T-helper 17 cell (primary cell): ENCODE results near the gene PANK2. TPM values are rescaled to one million over a fixed set of nuclear protein-coding genes. Genes with fewer than 3 reads are reported as not detected.
"Not testable (repeated sequence)": the region's sequence is repeated elsewhere in the genome, so short reads cannot be mapped to it uniquely, and the experiment has no call there.

Source experiments
- ATAC-seq: fragments of 150-1000 bp; cut with Tn5 transposase; 2 replicates; pipeline ENCODE4 v1.10.0; 2021; ENCODE audit warnings: mild to moderate bottlenecking, moderate library complexity
- DNase-seq, 3 donors: peaks; one replicate each; pipeline versions ENCODE4 v3.0.0 to v3.0.0-alpha.2; 2020 to 2021
- H3K9me3 ChIP-seq: one replicate; pipeline ENCODE4 v1.7.0; 2013; ENCODE audit warnings: low read length, mild to moderate bottlenecking; ENCODE audit not compliant: control insufficient read depth, poor library complexity, severe bottlenecking
- H3K27ac Mint-ChIP-seq: one replicate; pipeline ENCODE4 v1.8.0; 2022; ENCODE audit warnings: mild to moderate bottlenecking, moderate library complexity, mixed read lengths
- H3K27me3 Mint-ChIP-seq: one replicate; pipeline ENCODE4 v1.8.0; 2022; ENCODE audit warnings: mixed read lengths
- H3K36me3 Mint-ChIP-seq: one replicate; pipeline ENCODE4 v1.8.0; 2022; ENCODE audit warnings: low read depth, mixed read lengths
- H3K4me1 Mint-ChIP-seq: one replicate; pipeline ENCODE4 v1.8.0; 2022; ENCODE audit warnings: mild to moderate bottlenecking, mixed read lengths
- H3K4me3 Mint-ChIP-seq: one replicate; pipeline ENCODE4 v1.8.0; 2022; ENCODE audit warnings: mild to moderate bottlenecking, moderate library complexity, mixed read lengths
- total RNA-seq, 4 donors: library from RNA in 2 of 4; stranded (reverse) in 2 of 4; gene quantifications; one replicate each; pipeline ENCODE4 v1.2.3 and lab custom pipeline; 2022 to 2026

PANK2 gene
- total RNA-seq, 2 donors from 2014 or later, result 47.2 to 53.0 TPM

DNA sequence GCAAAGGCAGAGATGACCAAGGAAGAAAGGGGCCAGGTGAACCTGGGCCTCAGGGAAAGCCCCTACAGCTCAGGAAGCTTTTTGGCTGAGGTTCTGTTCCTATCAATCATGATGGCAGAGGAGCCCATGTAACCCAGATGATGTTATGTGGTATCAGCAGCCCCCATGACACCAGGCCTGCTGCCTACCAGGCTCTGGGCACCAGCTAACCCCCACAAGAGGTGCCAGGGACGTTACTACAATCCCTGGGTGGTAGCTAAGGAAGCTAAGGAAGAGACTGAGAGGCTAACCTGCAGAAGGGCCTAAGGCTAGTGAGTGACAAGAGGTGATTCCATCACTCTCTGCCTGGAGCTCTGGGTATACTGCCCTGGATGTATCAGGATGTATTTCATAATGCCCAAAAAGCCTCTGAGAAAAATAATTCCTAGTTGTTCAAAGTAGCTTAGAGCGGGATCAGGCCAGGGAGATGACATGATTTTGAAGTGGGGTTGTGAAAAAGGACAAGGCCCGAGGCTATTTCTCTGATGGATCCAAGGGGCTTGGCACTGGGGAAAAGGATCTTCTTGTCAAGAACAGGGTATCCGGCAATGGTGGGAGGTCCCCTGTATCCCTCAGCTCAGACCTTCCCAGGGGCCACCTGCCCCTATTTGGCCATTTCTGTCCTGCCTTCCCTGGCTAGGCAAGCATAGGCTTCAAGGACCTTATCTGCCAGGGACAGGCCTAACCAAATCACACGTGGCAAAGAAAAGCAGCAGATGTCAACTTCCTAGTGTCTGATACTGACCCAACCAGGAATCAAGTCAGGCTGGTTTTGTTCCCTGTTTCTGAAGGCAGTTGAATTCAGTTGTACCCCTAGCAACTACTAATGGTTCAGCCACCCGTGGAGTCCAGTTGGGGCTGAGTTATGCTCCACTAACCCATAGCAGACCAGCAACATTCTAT lies 41.3 kb downstream of the PANK2 start:
- Mint-ChIP-seq H3K27me3 (no peaks in the 10 kb centered on the region), H3K4me1 (peaks cover 25% of the 10 kb centered on the region), H3K27ac (peak overlapping the region; percentile 86), H3K36me3 (peaks cover 2% of the 10 kb centered on the region), H3K4me3 (no peak overlapping the region)
- ATAC-seq (no peak), DNase-seq (no peak)
- H3K9me3 ChIP-seq, result no peaks in the 10 kb centered on the region

DNA sequence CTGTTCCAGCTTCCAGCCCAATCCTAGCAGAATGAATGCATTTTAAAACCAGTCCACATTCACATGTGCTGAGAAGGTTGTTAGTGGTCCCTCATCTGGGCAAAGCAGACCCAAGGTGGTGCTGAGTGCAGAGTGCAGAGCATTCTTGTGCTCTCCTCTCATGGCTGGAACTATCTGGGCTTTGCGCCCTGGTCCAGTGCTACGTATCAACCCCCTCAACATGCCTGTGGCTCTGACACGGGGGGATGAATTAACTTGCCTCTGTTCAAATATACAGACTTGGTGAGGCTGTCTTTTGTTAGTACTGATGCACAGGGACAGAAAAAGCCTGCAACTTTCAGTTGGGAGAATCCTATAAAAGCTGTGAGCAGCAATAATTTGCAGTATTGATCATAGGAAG lies 42.5 kb downstream of the PANK2 start:
- ATAC-seq (no peak), DNase-seq (no peak)
- Mint-ChIP-seq H3K36me3 (peaks cover 2% of the 10 kb centered on the region), H3K27me3 (no peaks in the 10 kb centered on the region), H3K27ac (peak overlapping the region; percentile 86), H3K4me1 (peaks cover 18% of the 10 kb centered on the region), H3K4me3 (no peak overlapping the region)
- no peaks in the 10 kb centered on the region for H3K9me3 ChIP-seq

DNA sequence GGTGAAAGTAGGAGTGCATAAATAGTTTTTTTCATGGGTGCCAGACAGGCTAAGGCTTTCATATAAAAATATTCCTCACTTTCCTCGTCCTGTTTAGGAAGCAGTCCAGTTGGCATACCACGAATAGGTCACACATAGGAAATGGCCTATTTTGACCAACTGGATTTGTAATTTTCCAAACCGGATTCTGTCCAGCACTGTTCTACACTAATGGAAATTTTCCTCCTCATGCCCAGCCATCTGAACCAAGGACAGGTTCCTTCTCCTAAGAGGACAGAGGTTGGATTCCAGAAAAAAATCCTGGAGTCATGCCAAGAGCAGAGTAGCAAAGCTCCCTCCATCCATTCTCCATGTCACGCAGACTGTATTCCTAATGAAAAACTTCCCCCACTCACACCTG lies 43.1 kb downstream of the PANK2 start:
- Mint-ChIP-seq H3K27ac (peak overlapping the region; percentile 97), H3K4me1 (peaks cover 14% of the 10 kb centered on the region), H3K36me3 (peaks cover 2% of the 10 kb centered on the region), H3K27me3 (no peaks in the 10 kb centered on the region), H3K4me3 (peak overlapping the region; percentile 84)
- no peak for ATAC-seq
- DNase-seq, result no peak
- H3K9me3 ChIP-seq, result no peaks in the 10 kb centered on the region

DNA sequence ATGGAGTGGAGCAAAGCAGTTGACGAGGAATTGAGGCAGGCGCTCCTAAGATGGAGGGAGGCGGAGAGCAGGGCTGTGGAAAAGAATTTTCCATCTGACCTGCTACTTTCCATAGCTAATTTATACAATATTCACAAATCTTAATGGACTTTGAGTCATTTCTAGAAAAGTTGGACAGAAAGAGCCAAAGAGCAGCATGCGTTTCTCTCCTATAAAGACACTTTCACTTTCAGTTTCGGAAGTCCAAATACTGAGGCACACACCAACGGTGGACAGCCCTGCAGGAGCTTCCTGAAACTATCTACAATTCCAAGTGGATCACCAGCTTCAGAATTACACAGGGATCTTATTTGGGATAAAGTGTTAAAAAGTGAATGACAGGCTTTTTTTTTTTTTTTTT lies 43.5 kb downstream of the PANK2 start:
- no peaks in the 10 kb centered on the region for H3K9me3 ChIP-seq
- Mint-ChIP-seq H3K36me3 (peaks cover 2% of the 10 kb centered on the region), H3K27me3 (no peaks in the 10 kb centered on the region), H3K27ac (peak overlapping the region; percentile 97), H3K4me3 (peak overlapping the region; percentile 84), H3K4me1 (peaks cover 14% of the 10 kb centered on the region)
- ATAC-seq (no peak), DNase-seq (no peak)

DNA sequence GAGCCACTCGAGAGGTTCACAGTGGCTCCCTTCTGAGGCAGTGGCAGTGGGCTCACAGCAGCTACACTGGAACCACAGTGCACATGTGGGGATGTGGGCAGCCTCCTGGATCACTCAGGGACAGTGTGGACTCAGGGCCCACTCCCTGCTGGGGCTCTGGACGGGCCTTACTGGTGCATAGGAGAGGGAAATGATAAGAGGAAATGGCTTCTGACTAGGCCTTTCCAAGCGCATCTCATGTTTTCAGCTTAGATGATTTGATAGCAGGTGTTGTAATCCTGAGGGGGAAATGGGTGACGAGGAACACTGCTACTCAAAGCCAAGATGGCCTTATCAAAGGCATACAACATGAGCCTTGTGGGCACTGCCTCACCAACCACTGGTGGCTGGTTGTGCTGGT lies 44.0 kb downstream of the PANK2 start:
- Mint-ChIP-seq H3K4me1 (peaks cover 11% of the 10 kb centered on the region), H3K4me3 (peak overlapping the region; percentile 84), H3K27ac (peak overlapping the region; percentile 97), H3K27me3 (no peaks in the 10 kb centered on the region), H3K36me3 (peaks cover 2% of the 10 kb centered on the region)
- peak; percentile 21 for ATAC-seq
- no peak for DNase-seq
- no peaks in the 10 kb centered on the region for H3K9me3 ChIP-seq

DNA sequence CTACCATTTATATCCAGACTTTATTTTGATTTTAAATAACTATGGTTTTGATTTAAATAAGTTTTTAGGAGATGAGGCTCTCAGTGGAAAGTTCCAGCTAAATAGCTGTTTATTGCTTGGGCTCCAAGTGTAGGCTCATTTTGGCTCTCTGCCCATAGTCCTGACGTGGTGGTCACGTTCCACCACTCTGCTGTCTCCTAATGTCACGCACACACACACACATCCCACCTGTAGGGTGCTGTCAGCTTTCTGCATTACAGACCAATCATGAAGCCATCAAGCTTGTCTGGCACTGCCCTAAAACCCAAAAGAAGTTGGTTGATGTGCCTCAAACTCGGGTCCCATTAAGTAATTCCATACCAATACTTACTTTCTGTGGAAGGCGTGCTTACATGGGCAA lies 45.4 kb downstream of the PANK2 start:
- Mint-ChIP-seq H3K27me3 (no peaks in the 10 kb centered on the region), H3K27ac (no peak overlapping the region), H3K36me3 (peaks cover 2% of the 10 kb centered on the region), H3K4me3 (no peak overlapping the region), H3K4me1 (peaks cover 10% of the 10 kb centered on the region)
- DNase-seq, result no peak
- ATAC-seq, result no peak
- H3K9me3 ChIP-seq, result peaks cover 3% of the 10 kb centered on the region

DNA sequence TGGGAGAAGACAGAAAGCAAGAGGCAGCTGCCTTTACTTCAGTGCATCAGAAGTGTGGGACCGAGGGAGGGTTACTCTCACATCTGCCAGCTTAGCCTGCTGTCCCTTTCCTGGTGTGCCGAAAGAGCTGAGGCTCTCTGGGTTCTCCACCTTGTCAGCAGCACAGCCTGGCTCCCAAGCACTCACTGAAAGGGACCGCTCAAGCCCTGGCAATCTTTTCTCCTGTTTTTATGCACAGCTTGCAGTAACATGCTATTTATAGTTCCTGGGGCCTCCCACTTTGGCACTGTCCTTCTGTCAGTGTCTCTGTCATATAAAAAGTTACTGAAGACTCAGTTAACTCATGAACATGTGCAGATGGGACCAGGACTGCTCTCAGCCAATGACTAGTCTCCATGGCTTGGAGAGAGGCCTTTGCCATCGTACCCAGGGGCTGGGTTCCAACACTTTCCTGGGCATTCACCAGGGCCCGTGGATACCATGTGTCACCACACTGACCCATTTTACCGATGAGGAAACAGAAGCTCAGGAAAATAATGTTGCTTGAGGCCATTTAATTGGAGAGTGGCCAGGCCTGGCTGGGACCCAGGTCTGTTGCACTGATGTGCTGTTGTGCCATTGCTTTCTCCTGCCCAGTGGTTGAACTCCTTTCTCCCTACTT lies 46.2 kb downstream of the PANK2 start:
- H3K27me3 Mint-ChIP-seq, result no peaks in the 10 kb centered on the region
- no peak for DNase-seq
- no peak overlapping the region for H3K4me3 Mint-ChIP-seq
- peaks cover 5% of the 10 kb centered on the region for H3K36me3 Mint-ChIP-seq
- peak overlapping the region; percentile 5 for H3K27ac Mint-ChIP-seq
- ATAC-seq, result no peak
- H3K9me3 ChIP-seq, result peaks cover 3% of the 10 kb centered on the region
- H3K4me1 Mint-ChIP-seq, result peaks cover 10% of the 10 kb centered on the region

DNA sequence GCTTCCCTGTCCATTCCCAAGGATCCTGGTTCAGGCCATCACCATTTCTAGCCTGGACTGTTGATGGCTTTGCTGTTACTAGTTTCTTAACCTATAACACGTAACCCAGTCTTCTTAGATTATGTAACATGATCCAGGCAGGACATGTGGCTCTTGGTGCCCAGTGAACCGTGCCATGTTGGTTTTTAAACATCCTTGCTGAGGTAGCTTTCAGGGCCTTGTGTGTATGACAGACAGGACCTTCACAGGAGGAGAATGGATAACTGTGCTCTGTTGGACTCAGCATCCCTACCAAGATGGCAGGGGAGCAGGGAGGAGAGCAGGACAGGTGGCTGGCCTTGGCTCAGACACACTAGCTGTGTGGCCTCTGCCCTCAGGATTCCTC lies 46.8 kb downstream of the PANK2 start:
- ATAC-seq (no peak), DNase-seq (no peak)
- H3K9me3 ChIP-seq, result peaks cover 3% of the 10 kb centered on the region
- no peak overlapping the region for H3K4me3 Mint-ChIP-seq
- H3K36me3 Mint-ChIP-seq, result peaks cover 7% of the 10 kb centered on the region
- no peaks in the 10 kb centered on the region for H3K27me3 Mint-ChIP-seq
- H3K4me1 Mint-ChIP-seq, result peaks cover 10% of the 10 kb centered on the region
- peak overlapping the region; percentile 5 for H3K27ac Mint-ChIP-seq

DNA sequence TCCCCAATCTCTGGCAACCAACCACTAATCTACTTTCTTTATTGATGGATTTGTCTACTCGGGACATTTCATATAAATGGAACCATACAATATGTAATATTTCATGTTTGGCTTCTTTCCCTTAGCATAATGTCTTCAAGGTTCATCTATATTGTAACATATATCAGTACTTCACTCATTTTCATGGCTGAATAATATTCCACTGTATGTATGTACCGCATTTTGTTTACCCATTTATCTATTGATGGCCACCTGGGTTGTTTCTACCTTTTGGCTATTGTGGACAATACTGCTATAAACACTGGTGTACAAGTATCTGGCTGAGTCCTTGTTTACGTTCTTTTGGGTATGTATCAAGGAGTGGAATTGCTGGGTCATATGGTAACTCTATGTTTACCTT lies 48.4 kb downstream of the PANK2 start:
- H3K27ac Mint-ChIP-seq, result no peak overlapping the region
- no peaks in the 10 kb centered on the region for H3K27me3 Mint-ChIP-seq
- no peak overlapping the region for H3K4me3 Mint-ChIP-seq
- no peak for ATAC-seq
- H3K4me1 Mint-ChIP-seq, result peaks cover 10% of the 10 kb centered on the region
- no peak for DNase-seq
- peaks cover 7% of the 10 kb centered on the region for H3K36me3 Mint-ChIP-seq
- peaks cover 3% of the 10 kb centered on the region for H3K9me3 ChIP-seq

DNA sequence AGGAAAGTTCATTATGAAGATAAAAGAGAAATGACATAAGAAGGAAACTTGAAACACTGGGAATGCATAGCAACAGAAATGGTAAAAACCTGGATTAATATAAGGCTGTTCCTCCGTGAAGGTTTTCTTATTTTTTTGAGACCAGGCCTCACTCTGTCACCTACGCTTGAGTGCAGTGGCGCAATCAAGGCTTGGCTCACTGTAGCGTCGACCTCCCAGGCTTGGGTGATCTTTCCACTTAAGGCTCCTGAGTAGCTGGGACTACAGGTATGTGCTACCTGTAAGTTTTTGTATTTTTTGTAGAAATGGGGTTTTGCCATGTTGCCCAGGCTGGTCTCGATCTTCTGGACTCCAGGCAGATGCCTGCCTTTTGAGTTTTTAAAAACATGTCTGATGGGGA lies 51.7 kb downstream of the PANK2 start:
- no peaks in the 10 kb centered on the region for H3K27me3 Mint-ChIP-seq
- H3K4me1 Mint-ChIP-seq, result no peaks in the 10 kb centered on the region
- H3K4me3 Mint-ChIP-seq, result no peak overlapping the region
- DNase-seq (no peak), ATAC-seq (no peak)
- peaks cover 7% of the 10 kb centered on the region for H3K36me3 Mint-ChIP-seq
- no peak overlapping the region for H3K27ac Mint-ChIP-seq
- H3K9me3 ChIP-seq, result peaks cover 3% of the 10 kb centered on the region

DNA sequence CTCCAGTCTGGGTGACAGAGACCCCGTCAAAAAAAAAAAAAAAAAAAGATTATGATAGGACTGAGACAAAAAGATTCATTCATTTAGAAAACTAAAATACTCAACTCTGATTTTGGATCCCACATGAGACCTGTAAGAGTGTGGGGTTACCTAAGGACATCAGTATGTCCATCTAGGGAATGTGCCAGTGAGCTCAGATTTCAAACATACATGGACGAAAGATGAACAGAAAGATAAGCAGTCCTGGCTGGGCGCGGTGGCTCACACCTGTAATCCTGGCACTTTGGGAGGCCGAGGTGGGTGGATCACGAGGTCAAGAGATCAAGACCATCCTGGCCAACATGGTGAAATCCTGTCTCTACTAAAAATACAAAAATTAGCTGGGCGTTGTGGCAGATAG lies 57.5 kb downstream of the PANK2 start:
- H3K27ac Mint-ChIP-seq, H3K4me1 Mint-ChIP-seq, DNase-seq, H3K36me3 Mint-ChIP-seq, ATAC-seq, H3K4me3 Mint-ChIP-seq, H3K27me3 Mint-ChIP-seq, H3K9me3 ChIP-seq: not testable (repeated sequence)

DNA sequence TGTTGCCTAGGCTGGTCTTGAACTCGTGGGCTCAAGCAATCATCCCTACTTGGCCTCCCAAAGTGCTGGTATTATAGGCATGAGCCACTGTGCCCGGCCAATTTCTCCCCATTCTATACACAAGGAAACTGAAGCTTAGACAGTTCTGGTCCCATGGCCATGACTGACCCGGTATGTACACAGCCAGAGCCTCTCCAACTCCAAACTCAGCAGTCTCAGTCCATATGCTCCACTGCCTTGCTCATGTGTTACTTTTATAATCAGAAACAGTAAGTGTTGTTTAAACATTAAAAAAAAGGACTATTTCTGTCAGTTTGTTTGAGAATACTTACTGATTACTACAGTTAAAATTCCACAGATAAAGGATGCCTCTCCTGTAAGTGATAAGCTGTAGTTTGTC lies 75.5 kb downstream of the PANK2 start:
- Mint-ChIP-seq H3K27me3 (no peaks in the 10 kb centered on the region), H3K36me3 (no peaks in the 10 kb centered on the region), H3K4me1 (no peaks in the 10 kb centered on the region), H3K27ac (no peak overlapping the region), H3K4me3 (no peak overlapping the region)
- no peaks in the 10 kb centered on the region for H3K9me3 ChIP-seq
- DNase-seq, result no peak
- ATAC-seq, result no peak

DNA sequence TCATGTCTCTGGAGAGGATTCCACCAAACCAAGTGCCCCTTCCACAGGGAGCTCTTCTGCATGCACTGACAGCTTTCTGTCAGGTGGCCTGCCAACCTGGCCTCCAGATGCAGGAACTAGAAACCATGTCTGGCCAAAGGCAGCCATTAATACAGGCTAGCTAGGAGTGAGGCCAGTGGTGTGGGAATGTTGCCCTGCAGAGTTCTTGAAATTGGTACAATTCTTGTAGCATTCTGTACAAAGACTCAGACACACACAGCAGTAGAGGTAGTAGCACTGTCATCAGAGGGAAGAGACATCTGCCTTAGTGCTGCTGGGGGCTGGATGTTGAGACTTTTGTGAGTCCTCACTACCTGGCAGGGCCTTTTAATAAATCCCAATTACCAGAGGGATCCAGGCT lies 77.4 kb downstream of the PANK2 start:
- Mint-ChIP-seq H3K27me3 (no peaks in the 10 kb centered on the region), H3K27ac (no peak overlapping the region), H3K4me1 (peaks cover 8% of the 10 kb centered on the region), H3K4me3 (no peak overlapping the region), H3K36me3 (no peaks in the 10 kb centered on the region)
- DNase-seq (no peak), ATAC-seq (no peak)
- no peaks in the 10 kb centered on the region for H3K9me3 ChIP-seq

DNA sequence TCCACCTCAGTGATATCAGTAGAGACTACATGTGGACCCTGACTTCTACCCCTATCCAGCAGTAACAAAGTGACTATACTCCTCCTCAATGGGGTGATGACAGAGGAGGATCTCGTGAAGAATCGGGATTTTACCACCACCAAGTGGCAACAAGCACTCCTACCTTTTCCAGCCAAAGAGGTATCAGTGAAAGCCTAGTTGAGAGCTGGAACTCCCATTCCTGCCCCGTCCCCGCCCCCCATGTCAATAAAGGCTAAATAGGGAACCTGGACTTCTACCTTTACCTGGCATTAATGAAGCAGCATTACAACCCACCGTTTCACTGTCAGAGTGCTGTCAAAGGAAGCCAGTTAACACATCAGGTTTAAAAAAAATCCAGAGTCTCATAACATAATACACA lies 80.8 kb downstream of the PANK2 start:
- H3K4me1 Mint-ChIP-seq, result peaks cover 23% of the 10 kb centered on the region
- no peak overlapping the region for H3K27ac Mint-ChIP-seq
- no peak overlapping the region for H3K4me3 Mint-ChIP-seq
- no peaks in the 10 kb centered on the region for H3K27me3 Mint-ChIP-seq
- ATAC-seq (no peak), DNase-seq (no peak)
- no peaks in the 10 kb centered on the region for H3K36me3 Mint-ChIP-seq
- no peaks in the 10 kb centered on the region for H3K9me3 ChIP-seq
